Hippocampal formation (tissue), 2 donors: ENCODE results near the gene OR7A5.
A peak's percentile ranks its signal among the peaks of the same experiment; 100 is the strongest.
"Not testable (repeated sequence)": the region's sequence is repeated elsewhere in the genome, so short reads cannot be mapped to it uniquely, and the experiment has no call there.

ENCODE experiments used
- DNase-seq, 2 donors: peaks; one replicate each; lab custom pipeline; 2025; lab: John Stamatoyannopoulos, UW

The OR7A5 gene

DNA sequence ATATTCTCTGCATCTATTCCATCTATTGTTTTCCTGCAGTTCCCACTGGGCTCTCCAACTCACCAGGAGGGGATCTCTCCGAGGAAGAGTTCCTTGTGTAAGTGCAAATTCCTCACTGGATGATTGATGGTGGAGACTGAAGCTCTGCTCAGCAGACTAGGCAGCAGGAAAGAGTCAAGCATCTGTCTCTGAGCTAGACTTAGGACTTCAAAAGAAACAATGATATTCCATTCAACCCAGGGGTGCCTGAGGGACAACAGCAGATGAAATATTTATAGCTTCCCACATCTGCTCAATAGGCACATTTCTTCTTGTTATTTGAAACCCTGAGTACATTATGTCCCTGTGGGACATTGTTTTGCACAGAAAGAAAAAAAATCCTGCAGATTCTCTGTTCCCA, at the start of gene OR7A5, which contains the start of gene OR7C1:
TSS of gene OR7A5 (minus strand) at position 175 of the 400 bp plus-strand sequence. CDS start 6,944 bp downstream, outside the sequence.
TSS of gene OR7C1 (minus strand) at position 175 of the 400 bp plus-strand sequence. CDS start 35,049 bp downstream, outside the sequence.
- peak; percentile 2 to 62 for DNase-seq

DNA sequence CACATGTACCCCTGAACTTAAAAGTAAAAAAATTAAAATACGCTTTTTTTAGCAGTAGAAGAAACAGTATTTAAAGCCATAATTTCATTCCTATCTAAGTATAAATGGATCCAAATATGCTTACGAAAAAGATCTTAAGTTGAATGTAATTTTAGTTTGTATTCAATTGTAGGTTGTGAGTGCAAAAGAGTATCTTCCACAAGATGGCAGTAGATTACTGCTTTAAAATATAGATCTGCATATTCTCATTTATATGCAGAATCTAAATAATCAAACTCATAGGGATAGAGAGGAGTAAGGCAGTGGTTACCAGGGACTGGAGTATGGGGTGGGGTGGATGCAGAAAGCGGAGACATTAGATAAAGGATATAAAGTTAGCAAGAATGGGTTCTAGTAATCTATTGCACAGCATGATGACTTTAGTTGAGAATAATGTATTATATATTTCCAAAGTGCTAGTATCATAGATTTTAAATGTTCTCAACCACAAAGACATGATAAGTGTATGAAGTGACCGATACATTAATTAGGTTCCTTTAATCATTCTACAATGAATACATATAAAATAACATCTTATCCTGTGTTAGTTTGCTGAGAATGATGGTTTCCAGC, 36.7 kb upstream of the OR7A5 start:
- DNase-seq = peak in 1 of 2 donors; percentile 34

DNA sequence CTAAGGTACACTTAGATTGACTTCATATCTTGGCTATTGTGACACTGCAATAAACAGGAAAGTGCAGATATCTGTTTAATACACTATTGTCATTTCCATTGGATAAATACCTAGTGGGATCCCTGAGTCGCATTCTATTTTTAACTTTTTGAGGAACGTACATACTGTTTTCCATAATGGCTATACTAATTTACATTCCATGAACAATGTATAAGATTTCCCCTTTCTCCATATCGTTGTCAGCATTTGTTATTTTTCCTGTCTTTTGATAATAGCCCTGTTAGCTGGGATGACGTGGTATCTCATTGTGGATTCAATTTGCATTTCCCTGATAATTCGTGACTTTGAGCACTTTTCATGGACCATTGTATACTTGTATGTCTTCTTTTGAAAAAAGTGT, 33.5 kb upstream of the OR7A5 start:
- DNase-seq = no peak

DNA sequence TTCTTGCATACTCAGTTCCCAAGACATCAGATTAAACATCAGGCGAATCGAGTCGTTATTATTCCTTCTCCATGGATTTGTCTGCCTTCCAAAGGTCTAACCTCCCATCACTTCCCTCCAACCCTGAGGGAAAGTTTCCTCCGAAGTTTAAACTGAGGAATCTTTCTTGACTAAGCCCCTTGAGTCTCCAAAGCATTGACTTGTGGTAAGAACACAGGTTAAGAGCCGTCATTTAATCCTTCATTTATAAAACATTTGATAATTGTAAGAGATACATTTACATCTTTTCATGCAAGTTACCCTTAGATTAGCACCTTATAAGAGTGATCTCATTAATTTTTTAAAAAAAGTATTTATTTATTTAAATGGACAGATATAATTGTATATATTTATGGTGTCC, 13.8 kb upstream of the OR7A5 start, which contains the start of gene OR7A10:
TSS of gene OR7A10 (minus strand) at position 101 of the 400 bp plus-strand sequence. CDS start 7,045 bp downstream, outside the sequence.
- DNase-seq = no peak

DNA sequence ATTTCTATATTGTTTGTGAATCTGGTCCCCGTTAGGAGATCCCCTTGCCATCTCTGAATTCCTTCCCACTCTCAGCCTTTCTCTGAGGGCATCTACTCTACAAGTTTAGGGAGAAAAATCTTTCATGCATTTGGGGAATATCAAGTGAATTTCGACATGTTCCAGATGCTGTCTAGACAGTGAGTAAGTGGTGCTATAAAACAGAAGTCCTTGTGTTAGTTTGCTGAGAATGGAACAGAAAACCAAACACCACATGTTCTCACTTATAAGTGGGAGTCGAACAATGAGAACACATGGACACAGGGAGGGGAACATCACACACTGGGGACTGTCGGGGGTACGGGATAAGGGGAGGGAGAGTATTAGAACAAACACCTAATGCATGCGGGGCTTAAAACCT, 8.6 kb upstream of the OR7A5 start:
- no peak for DNase-seq

DNA sequence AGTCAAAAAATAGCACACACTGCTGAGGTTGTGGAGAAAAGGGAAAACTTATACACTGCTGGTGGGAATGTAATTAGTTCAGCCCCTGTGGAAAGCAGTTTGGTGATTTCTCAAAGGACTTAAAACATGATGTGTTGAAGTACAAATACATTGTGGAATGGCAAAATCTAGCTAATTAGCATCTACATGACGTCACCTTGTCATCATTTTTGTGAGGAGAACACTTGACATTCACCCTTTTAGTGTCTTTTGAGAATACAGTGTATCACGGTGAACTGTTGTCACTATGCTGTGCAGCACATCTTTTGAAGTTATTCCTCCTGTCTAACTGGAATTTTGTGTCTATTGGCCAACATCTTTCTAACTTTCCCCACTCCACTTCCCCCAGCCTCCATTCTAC, 8.2 kb upstream of the OR7A5 start:
- no peak for DNase-seq

DNA sequence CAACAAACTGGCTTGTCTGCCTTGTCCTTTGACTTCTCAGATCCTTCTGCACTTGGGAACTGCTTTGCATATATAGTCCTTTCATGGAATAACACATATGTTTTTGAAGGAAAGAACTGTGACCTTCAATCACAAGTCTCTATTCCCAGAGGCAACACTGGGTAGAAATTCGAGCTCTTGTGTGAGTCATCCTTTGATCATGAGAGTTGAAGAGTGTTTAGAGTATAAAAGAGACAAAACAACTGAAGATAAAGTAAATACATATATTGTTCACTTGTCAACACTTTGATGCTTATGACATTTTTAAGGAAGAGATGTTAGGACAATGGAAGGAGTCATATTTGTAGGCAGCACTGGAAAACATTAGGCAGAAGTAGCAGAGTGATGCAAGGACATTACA, 5.2 kb upstream of the OR7A5 start:
- DNase-seq = no peak

DNA sequence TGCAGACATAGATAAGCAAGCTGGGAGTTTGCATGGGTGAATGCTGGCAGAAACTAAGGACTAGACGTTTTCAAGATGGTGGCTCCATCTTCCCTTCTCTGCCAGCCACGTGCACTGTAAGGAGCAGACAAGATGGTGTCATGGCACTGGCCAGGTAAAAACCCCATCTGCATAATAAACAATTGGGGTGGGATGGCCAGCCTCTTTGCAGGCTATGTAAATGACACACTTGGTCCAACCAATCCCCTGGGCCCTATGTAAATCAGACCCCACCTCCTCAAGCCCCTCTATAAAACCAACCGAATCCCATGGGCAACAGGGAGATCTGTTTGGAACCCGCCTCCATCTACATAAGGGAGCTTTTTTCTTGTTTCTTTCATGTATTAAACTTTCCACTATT, 2.4 kb upstream of the OR7A5 start:
- no peak for DNase-seq

DNA sequence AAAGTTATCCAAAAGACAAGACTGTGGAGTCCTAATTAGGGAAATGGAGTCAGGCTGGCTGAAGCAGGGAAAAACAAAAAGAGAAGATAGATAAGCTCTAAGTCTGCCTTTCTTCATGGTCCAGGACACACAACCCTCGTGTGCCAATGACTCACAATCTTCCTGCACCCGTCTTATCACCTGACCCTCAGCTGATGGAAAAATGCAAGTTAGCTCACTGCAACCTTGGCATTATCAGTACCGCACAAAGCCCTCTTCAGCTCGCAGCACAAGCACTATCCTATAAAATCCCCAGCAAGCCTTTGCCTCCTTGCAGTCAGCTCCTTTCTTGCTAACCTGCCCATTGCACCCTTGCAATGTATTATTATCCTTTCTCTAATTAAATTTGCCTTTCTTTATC, 4.3 kb downstream of the OR7A5 start:
- no peak for DNase-seq

DNA sequence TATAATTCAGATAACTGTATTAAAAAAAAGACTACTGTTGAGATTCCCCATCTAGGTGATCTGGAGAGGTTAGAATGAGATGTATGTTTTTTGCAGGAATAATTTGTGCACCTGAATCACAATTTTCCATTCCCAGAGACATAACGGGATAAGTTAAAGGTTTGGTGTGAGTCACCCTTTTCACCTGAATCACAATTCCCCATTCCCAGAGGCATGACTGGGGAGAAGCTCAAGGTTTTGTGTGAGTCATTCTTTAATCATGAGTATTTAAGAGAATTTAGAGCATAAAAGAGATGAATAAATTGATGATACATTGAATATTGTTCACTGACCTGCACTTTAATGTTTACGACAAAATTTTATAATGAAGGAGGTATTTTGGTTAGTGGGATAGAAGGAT, 9.0 kb downstream of the OR7A5 start:
- DNase-seq = no peak

DNA sequence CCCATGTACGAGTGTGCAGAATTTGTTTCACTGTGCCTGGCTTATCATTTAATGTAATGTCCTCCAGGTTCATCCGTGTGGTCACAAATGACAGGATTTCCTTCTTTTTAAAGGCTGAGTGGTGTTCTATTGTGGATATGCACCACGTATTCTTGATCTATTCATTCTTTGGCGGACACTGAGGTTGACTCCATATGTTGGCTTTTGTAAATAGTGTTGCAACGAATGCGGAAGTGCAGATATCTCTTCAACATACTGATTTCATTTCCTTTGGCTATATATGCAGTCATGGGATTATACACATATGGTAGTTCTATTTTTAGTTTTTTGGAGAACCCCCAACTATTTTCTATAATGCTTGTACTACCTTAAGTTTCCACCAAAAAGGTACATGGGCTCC, 13.0 kb downstream of the OR7A5 start:
- DNase-seq = no peak

DNA sequence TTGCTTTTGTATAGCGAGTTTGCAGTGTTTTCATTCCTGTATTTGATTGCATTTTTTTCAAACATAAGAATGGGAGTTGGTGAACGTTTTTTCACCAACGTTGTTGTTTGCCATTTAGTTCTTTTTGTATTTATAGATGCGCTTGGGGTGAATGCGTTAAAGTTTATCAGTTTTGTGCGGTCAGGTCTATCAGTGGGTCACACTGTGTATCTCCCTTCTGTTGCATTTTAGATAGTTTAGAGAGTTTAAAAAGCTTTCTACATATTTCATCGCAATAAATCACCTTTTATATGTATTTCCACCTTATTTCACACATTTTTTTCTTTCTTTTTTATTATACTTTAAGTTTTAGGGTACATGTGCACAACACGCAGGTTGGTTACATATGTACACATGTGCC, 16.4 kb downstream of the OR7A5 start:
- DNase-seq = no peak

DNA sequence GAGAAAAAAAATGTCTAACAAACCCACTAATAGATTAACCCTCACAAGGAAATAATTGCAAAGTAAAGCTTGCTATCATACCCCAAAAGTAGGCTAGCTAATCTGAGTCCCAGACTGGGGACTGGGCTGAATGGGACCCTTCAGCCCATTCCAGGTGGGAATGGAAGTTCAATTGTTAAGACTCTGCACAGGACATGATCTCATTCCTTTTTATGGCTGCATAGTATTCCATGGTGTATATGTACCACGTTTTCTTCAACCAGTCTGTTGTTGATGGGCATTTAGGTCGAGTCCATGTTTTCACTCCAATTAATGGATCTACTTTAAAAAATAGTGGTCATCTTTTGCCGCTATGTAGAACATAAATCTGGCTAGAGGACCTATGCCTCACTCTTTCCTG, 17.9 kb downstream of the OR7A5 start:
- DNase-seq = no peak

DNA sequence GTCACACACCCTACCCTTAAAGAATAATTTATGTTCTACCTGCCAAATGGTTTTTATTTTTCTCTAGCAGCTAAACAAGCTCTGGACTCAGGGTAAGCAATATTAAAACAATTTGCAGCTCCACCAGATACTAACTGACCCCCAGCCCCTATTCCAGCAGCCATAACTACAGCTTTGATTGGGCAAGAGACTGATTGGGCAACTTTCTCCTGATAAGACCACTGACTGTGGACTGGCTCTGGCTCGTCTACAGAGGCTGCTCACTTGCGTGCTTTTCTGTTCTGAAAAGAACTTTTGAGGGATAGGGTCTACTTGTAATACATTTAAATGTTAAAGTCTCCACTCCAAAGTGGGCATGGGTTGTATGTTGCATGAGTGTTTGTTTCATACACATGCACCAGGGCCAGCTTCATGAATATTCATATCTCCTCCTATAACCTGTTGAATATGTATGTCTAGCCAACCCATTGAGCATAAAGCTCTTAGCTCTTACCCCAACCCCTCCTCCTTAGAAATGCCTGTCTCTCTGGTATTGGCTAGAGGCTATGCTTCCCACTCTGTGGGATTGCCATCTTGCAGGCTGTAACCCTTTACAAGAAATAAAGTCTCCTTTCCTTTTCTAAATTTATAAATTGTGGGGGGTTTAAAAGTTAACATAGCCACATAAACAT, 19.9 kb downstream of the OR7A5 start:
- DNase-seq = no peak

DNA sequence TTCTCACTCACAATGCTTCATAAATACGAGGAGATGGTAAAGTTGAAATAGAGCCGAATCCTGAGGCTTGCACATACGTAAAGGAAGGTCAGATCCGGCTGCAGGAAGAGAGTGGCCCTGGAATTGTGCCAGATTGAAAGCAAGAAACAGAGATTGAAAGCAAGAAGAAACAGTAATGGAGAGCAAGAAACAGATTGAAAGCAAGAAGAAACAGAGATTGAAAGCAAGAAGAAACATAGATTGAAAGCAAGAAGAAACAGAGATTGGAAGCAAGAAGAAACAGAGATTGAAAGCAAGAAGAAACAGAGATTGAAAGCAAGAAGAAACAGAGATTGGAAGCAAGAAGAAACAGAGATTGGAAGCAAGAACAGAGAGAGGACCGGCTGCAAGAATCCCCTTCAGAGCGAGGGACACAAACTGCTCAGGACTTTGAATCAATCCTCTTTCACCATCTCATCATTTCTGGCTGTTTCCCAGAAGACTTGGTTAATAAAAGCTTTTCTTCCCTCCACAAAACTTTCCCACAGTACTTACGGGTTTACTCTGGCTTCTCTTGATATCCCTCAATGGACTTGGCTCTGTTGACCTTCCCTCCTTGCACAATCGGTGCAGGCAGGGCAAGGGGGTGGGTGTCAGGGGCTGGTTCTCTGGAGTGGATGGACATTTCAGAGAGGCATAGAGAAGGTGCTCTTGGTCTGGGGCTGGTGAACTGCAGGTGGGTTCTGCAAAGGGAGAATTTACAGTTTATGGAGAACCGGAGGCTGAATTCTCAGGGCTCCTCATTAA, 25.5 kb downstream of the OR7A5 start:
- no peak for DNase-seq

DNA sequence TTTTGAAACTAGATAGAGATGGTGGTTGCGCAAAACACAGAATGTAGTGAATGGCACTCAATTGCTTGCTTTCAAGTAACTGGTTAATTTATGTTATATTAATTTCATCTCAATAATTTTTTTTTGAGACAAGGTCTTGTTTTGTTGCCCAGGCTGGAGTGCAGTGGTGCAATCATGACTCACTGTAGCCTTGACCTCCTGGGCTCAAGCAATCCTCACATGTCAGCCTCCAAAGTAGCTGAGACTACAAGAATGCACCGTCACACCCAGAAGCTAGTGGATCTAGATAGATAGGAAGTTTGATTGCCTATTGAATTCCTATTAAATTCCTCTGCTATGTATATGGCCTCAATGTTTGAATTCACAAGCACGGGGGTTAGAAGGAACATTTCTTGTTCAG, 30.2 kb downstream of the OR7A5 start:
- no peak for DNase-seq

DNA sequence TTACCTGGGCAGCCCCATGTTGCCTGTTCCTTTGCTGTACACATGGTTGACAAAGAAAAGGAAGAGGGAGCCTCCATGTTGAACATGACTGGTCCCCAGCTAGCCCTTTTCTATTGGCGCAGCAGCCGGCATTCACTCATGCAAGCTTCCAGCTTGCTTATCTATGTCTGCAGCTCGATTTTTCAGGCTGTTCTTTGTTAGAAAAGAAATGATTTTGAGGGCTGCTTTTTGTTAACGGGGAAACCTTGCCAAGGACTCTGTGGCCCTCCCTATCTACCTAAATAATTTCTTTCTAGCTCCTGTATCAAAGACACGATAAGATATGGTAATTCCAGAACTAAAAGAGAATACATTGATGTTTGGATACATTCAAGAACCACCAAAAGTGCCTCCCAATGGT, 36.2 kb downstream of the OR7A5 start:
- DNase-seq = no peak

DNA sequence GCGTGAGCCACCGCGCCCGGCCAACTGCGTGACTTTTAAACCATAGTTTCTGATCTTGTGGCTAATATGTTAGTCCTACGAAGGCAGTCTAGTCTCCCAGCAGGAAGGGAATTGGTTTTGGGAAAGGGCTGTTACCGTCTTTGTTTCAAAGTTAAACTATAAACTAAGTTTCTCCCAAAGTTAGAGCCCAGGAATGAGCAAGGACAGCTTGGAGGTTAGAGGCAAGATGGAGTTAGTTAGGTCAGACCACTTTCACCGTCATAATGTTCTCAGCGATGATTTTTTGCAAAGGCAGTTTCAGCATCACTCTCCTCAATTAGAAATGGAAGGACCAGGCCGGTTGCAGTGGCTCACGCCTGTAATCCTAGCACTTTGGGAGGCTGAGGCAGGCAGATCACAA, 39.0 kb downstream of the OR7A5 start:
- DNase-seq = no peak

DNA sequence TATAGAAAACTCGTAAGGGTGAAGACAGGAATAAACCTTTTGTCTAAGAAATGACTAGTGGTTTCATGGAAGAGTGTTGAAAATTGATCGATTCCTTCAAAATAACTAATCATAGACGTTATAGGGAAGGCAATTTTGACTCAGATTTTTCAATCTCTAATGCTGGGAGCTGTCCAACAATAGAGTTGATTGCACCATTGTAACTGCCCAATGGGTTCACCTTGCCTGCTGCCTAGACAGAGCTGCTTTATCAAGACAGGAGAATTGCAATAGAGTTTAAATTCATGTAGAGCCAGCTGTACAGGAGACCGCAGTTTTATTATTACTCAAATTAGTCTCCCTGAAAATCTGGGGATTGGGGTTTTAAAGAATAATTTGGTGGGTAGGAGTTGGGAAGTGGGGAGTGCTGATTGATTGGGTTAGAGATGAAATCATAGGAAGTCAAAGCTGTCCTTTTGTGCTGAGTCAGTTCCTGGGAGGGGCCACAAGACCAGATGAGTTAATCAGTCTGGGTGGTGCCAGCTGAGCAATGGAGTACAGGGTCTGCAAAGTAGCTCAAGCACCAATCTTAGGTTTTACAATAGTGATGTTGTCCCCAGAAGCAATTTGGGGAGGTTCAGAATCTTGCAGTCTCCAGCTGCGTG, 39.8 kb downstream of the OR7A5 start:
- DNase-seq = no peak

DNA sequence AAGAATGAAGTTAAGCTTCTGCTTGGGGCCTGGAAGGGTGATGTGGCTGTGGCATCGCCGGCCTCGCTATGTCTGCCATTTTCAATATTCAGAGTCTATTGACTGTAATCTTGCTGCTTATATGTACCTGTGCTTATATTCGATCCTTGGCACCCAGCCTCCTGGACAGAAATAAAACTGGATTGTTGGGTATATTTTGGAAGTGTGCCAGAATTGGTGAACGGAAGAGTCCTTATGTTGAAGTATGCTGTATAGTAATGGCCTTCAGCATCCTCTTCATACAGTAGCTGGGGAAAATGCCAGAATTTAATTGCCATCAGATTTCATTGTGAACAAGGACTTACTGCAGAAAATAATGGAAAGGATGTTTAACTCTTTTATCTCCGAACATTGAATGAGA, 42.7 kb downstream of the OR7A5 start:
- DNase-seq = not testable (repeated sequence)

DNA sequence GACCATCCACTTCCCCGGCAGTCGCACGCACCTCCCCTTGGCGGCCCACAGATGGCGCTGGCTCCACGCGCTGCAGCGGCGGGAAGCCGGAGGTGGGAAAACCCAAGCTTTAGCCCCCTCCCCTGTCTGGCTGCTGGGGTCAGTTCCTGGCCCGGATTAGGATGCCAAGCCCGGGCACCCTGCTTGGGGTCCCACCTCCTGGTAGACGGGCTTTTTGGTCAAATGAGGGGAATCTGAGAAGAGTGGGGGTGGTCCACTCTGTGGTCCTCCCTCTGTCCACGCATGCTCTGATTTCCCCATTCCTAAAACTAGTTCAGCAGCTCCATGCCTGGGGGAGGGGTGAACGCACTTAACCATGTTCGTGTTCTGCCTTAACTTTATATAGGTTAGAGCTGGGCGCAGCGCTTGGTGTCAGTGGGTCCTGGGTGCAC, 48.5 kb downstream of the OR7A5 start:
- DNase-seq = no peak

DNA sequence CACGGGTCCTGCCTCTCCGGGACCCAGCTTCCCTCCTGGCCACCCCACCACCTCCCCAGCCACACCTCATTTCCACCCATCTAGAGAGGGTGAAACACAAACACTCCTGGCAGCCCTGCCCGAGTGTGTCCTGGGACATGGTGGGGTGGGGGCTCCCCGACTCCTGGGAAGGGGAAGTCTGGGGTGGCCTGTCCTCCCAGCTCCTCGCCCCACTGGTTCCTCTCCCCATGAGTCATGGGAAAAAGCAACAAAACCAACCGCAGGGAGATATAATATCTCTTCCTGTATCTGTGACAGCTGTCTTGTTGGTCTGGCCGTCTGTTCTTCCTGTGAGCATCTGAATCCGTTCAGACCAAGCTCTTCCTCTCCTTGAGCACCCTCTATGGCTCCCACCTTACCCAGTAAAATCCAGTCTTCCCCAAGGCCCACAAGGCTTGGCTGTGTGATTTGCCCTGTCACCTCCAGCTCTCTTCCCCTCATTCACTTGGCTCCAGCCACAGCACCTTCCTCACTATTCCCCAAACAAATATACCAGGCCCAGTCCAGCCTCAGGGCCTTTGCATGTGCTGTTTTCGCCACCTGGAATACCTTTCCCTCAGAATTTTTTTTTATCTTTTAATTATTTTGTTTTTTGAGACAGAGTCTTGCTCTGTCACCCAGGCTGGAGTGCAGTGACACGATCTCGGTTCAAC, 49.7 kb downstream of the OR7A5 start:
- peak in 1 of 2 donors; percentile 11 for DNase-seq
